Testis (tissue), 2 donors: ENCODE results near the gene PTPRN2.

Experiments used
- POLR2A ChIP-seq: fragments of 450-650 bp; IDR thresholded peaks from one replicate; pipeline ENCODE4 v1.6.1; 2017; ENCODE audit warnings: antibody characterized with exemption, mild to moderate bottlenecking, moderate library complexity
- TF ChIP-seq, protein P1 (sequence below), 3 experiments: fragments of 450-650 bp in 2 of 3; fragments of 200-600 bp in 1 of 3; sonication (generic) in 1 of 3; IDR thresholded peaks; one replicate each; pipeline ENCODE4 v1.5.1; 2016 to 2019; ENCODE audit warnings: antibody characterized with exemption in 3 of 3, mild to moderate bottlenecking in 2 of 3, moderate library complexity in 1 of 3

DNA sequence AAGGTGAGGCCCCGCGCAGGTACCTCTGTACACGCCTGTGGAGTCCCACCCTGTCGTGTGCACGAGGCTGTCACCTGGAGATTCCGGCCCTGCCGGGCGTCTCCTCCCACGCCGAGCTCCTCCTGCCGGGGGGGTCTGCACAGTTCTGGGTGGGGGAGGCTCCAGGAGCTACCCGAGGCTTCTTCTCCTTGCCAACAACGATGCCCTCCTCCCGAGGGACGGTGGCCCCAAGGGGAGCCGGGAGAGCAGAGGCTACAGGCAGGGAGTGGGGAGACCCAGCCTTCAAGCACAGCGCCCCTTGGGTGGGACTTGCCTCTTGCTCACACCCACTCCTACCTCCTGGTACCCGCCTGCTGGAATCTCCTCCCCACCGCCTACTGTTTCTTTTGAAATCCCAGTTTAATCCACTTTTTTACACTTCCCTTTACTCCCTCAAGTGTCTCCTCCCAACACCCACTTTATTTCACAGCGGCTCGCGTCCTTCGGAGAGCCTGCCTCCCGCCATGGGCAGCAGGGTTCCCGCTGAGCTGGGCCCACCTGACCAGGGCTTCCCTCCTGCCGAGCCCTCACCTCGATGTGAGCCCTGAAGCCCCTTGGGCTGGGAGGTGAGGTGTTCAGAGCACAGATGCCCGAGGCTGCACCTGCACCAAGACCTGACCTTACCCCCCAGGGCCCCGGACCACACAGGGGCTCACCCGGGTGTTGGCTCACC is 912.8 kb downstream of the PTPRN2 start:
- no peak for TF ChIP-seq POLR2A
- TF ChIP-seq, protein P1, sequence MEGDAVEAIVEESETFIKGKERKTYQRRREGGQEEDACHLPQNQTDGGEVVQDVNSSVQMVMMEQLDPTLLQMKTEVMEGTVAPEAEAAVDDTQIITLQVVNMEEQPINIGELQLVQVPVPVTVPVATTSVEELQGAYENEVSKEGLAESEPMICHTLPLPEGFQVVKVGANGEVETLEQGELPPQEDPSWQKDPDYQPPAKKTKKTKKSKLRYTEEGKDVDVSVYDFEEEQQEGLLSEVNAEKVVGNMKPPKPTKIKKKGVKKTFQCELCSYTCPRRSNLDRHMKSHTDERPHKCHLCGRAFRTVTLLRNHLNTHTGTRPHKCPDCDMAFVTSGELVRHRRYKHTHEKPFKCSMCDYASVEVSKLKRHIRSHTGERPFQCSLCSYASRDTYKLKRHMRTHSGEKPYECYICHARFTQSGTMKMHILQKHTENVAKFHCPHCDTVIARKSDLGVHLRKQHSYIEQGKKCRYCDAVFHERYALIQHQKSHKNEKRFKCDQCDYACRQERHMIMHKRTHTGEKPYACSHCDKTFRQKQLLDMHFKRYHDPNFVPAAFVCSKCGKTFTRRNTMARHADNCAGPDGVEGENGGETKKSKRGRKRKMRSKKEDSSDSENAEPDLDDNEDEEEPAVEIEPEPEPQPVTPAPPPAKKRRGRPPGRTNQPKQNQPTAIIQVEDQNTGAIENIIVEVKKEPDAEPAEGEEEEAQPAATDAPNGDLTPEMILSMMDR (IDR thresholded peaks at IDR 0.05): no peak
